ENCODE data around the gene IL22.

The IL22 gene

GRCh38 chr12:68227356-68227755 lies 26.0 kb downstream of the IL22 start:
- DNase-seq = no peak
- Histone ChIP-seq H2AK5ac (ENCODE audit: low read length) (no peak overlapping the region), H3K36me3 (ENCODE audit: control insufficient read depth in 1 of 2, insufficient read depth in 2 of 2, low read length in 2 of 2) (no peaks in the 10 kb centered on the region), H3K27ac (ENCODE audit: low read depth, low read length) (no peak overlapping the region), H3K18ac (ENCODE audit: low read length) (no peak overlapping the region), H3K4me1 (ENCODE audit: control insufficient read depth in 1 of 2, insufficient read depth in 2 of 2, low read length in 2 of 2) (no peaks in the 10 kb centered on the region), H4K91ac (ENCODE audit: low read depth, low read length) (no peak overlapping the region), H3K4me2 (ENCODE audit: low read length) (no peak overlapping the region), H3K9ac (ENCODE audit: low read length) (no peak overlapping the region), H4K12ac (ENCODE audit: low read depth, low read length) (no peak overlapping the region), H3K14ac (ENCODE audit: low read length) (no peak overlapping the region), H3K27me3 (ENCODE audit: insufficient read depth, low read length) (no peaks in the 10 kb centered on the region), H3K9me3 (ENCODE audit: insufficient read depth, low read depth, low read length) (no peaks in the 10 kb centered on the region), H2BK5ac (ENCODE audit: low read depth, low read length, poor library complexity) (no peak overlapping the region), H2BK120ac (ENCODE audit: insufficient read depth, low read length, poor library complexity) (no peak overlapping the region), H3K4ac (ENCODE audit: low read depth, low read length) (no peak overlapping the region), H3K79me1 (ENCODE audit: low read length) (no peaks in the 10 kb centered on the region), H3K23ac (ENCODE audit: low read length) (no peak overlapping the region), H3K79me2 (ENCODE audit: control insufficient read depth, insufficient read depth, low read length, poor library complexity) (no peaks in the 10 kb centered on the region), H2BK12ac (ENCODE audit: low read length) (no peak overlapping the region), H3K4me3 (ENCODE audit: low read depth, low read length) (no peak overlapping the region), H2AFZ (ENCODE audit: insufficient read depth, low read length, poor library complexity) (no peak overlapping the region), H4K8ac (ENCODE audit: low read depth, low read length) (no peak overlapping the region)
- no CpG with 5 or more reads among the region's 3 CpGs for WGBS (ENCODE audit: extremely low coverage, insufficient coverage, insufficient read length)

DNA sequence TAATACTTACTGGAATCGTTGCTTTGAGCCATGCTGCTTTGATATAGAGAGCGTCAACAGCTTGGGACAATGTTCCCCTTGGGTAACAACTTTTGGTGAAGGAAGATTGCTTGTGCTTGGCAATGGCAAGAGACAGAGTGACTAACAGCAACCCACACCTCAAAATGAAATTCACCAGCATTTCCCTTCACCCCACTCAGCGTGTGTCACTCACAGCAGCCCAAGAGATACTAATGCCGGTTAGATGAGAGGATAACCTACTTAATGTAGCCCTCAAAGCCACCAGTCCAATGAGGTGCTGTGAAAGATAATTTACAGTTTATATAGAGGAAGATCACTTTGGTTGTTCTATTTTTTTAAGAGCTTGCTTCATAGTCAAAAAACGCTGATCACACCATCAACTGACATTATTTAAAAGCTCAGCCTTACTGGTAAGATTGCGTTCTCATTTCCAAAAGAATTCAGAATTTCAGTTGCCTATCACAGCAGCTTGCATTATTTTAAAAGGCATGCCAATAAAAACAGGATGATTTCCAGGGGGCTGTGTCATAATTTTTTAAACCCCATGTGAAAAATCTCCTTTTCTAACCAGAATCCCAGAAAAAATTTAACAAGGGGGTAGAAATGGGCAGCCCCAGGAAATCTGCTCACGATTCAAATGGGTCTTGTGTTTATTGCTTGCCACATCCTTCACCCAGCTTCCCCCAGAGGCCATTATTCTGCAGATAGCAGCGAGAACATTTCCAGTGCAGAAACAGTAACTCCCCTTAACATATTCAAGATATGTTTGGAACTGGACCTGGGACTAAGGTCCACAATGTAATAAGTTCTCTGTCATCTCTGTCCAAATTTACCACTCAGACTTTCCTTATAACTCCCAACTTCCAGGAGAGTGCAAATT lies 27.6 kb downstream of the IL22 start, which contains the start of gene IL26:
TSS of gene IL26 (minus strand) at position 235 of the 901 bp plus-strand sequence. CDS start at position 181, 54 bp downstream.
- no CpG with 5 or more reads among the region's 8 CpGs for WGBS (ENCODE audit: extremely low coverage, insufficient coverage, insufficient read length)
- Histone ChIP-seq H3K4me3 (ENCODE audit: low read depth, low read length) (no peak within 1 kb of the TSS), H3K79me2 (ENCODE audit: control insufficient read depth, insufficient read depth, low read length, poor library complexity) (no peaks in the 10 kb centered on the region), H3K27me3 (ENCODE audit: insufficient read depth, low read length) (no peaks in the 10 kb centered on the region), H4K8ac (ENCODE audit: low read depth, low read length) (no peak within 1 kb of the TSS), H3K9me3 (ENCODE audit: insufficient read depth, low read depth, low read length) (no peaks in the 10 kb centered on the region), H3K4ac (ENCODE audit: low read depth, low read length) (no peak within 1 kb of the TSS), H4K91ac (ENCODE audit: low read depth, low read length) (no peak within 1 kb of the TSS), H2AFZ (ENCODE audit: insufficient read depth, low read length, poor library complexity) (no peak within 1 kb of the TSS), H2AK5ac (ENCODE audit: low read length) (no peak within 1 kb of the TSS), H2BK120ac (ENCODE audit: insufficient read depth, low read length, poor library complexity) (no peak within 1 kb of the TSS), H3K14ac (ENCODE audit: low read length) (no peak within 1 kb of the TSS), H3K4me1 (ENCODE audit: control insufficient read depth in 1 of 2, insufficient read depth in 2 of 2, low read length in 2 of 2) (no peaks in the 10 kb centered on the region), H2BK5ac (ENCODE audit: low read depth, low read length, poor library complexity) (no peak within 1 kb of the TSS), H3K4me2 (ENCODE audit: low read length) (no peak within 1 kb of the TSS), H3K9ac (ENCODE audit: low read length) (no peak within 1 kb of the TSS), H3K36me3 (ENCODE audit: control insufficient read depth in 1 of 2, insufficient read depth in 2 of 2, low read length in 2 of 2) (no peaks in the 10 kb centered on the region), H3K18ac (ENCODE audit: low read length) (no peak within 1 kb of the TSS), H4K12ac (ENCODE audit: low read depth, low read length) (no peak within 1 kb of the TSS), H3K79me1 (ENCODE audit: low read length) (no peaks in the 10 kb centered on the region), H3K23ac (ENCODE audit: low read length) (no peak within 1 kb of the TSS), H3K27ac (ENCODE audit: low read depth, low read length) (no peak within 1 kb of the TSS), H2BK12ac (ENCODE audit: low read length) (no peak within 1 kb of the TSS)
- DNase-seq = no peak

DNA sequence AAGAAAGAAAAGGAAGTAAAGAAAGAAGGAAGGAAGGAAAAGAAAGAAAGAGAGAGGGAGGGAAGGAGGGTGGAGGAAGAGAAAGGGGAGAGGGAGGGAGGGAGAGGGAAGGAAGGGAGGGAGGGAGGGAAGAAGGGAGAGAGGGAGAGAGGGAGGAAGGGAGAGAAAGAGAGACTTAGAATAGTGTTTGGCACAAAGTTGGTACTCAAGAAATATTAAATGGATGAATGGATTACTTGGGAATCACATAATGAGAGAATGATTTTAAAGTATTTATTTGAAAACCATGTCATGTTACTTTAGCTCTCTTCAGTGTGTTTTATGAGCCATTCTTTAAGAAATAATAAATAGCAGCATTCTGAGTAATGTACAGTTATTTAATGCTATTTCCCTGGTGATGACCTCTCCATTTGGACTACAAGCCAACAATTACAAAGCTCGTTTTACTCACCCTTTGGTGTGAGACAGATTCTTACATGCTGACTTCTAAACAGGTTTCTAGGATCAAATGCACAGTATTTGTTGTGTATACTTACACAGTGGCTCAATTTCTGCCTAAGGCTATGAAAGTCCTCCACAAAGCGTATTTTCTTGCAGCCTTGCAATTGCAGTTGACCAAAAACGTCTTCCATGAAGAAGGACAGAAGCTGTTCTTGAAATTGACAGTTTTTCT lies 28.7 kb downstream of the IL22 start:
- H3K23ac ChIP-seq (ENCODE audit: low read length) = no peak overlapping the region
- no peak overlapping the region for H3K4me2 ChIP-seq (ENCODE audit: low read length)
- H3K4me1 ChIP-seq (ENCODE audit: control insufficient read depth in 1 of 2, insufficient read depth in 2 of 2, low read length in 2 of 2) = no peaks in the 10 kb centered on the region
- no CpG with 5 or more reads among the region's 3 CpGs for WGBS (ENCODE audit: extremely low coverage, insufficient coverage, insufficient read length)
- no peak overlapping the region for H2AK5ac ChIP-seq (ENCODE audit: low read length)
- no peak overlapping the region for H2BK120ac ChIP-seq (ENCODE audit: insufficient read depth, low read length, poor library complexity)
- no peak overlapping the region for H3K18ac ChIP-seq (ENCODE audit: low read length)
- H4K8ac ChIP-seq (ENCODE audit: low read depth, low read length) = no peak overlapping the region
- no peak overlapping the region for H4K12ac ChIP-seq (ENCODE audit: low read depth, low read length)
- H3K27ac ChIP-seq (ENCODE audit: low read depth, low read length) = no peak overlapping the region
- no peaks in the 10 kb centered on the region for H3K36me3 ChIP-seq (ENCODE audit: control insufficient read depth in 1 of 2, insufficient read depth in 2 of 2, low read length in 2 of 2)
- no peaks in the 10 kb centered on the region for H3K27me3 ChIP-seq (ENCODE audit: insufficient read depth, low read length)
- no peak overlapping the region for H3K4ac ChIP-seq (ENCODE audit: low read depth, low read length)
- no peak overlapping the region for H2BK12ac ChIP-seq (ENCODE audit: low read length)
- no peak overlapping the region for H3K14ac ChIP-seq (ENCODE audit: low read length)
- no peak overlapping the region for H2AFZ ChIP-seq (ENCODE audit: insufficient read depth, low read length, poor library complexity)
- no peaks in the 10 kb centered on the region for H3K79me1 ChIP-seq (ENCODE audit: low read length)
- no peak overlapping the region for H4K91ac ChIP-seq (ENCODE audit: low read depth, low read length)
- H3K79me2 ChIP-seq (ENCODE audit: control insufficient read depth, insufficient read depth, low read length, poor library complexity) = no peaks in the 10 kb centered on the region
- DNase-seq = no peak
- no peak overlapping the region for H2BK5ac ChIP-seq (ENCODE audit: low read depth, low read length, poor library complexity)
- H3K9me3 ChIP-seq (ENCODE audit: insufficient read depth, low read depth, low read length) = no peaks in the 10 kb centered on the region
- no peak overlapping the region for H3K9ac ChIP-seq (ENCODE audit: low read length)
- H3K4me3 ChIP-seq (ENCODE audit: low read depth, low read length) = no peak overlapping the region

DNA sequence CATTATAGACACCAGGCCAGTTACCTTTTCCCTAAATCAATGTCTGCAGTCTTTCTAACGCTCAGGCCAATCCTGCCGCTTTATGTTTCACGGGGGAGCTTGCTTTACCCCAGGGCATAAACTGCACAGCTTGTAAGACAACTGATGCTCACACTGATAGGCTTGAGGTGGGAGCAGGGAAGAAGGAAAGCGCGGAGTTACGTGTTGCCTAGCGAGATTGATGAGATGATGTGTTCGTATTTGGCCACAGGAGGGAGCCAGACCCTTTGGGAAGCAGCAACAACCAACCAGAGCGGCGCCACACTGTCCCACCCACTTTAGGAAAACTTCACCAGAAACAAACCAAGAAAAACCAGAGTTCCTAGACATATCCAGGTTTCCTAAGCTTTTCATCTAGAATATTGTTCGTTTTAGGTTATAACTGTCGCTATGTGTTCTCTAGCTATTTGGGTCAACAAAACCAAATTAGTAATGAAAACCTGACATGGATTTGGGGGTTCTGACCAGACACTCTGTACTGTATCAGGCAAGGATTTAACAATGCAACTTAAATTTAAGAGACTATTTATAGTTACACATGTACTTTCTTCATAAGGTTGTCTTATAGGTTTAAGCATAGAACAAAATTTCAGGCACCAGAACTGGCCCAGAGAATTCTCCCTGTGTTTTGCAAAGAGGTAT lies 30.2 kb downstream of the IL22 start:
- H3K79me2 ChIP-seq (ENCODE audit: control insufficient read depth, insufficient read depth, low read length, poor library complexity) = no peaks in the 10 kb centered on the region
- H2AFZ ChIP-seq (ENCODE audit: insufficient read depth, low read length, poor library complexity) = no peak overlapping the region
- H3K4me2 ChIP-seq (ENCODE audit: low read length) = no peak overlapping the region
- H4K12ac ChIP-seq (ENCODE audit: low read depth, low read length) = no peak overlapping the region
- DNase-seq = peak; percentile 76 to 90
- no peak overlapping the region for H2AK5ac ChIP-seq (ENCODE audit: low read length)
- no peak overlapping the region for H3K14ac ChIP-seq (ENCODE audit: low read length)
- H3K9ac ChIP-seq (ENCODE audit: low read length) = no peak overlapping the region
- H3K23ac ChIP-seq (ENCODE audit: low read length) = no peak overlapping the region
- no peak overlapping the region for H4K91ac ChIP-seq (ENCODE audit: low read depth, low read length)
- no peak overlapping the region for H2BK5ac ChIP-seq (ENCODE audit: low read depth, low read length, poor library complexity)
- no CpG with 5 or more reads among the region's 12 CpGs for WGBS (ENCODE audit: extremely low coverage, insufficient coverage, insufficient read length)
- no peaks in the 10 kb centered on the region for H3K4me1 ChIP-seq (ENCODE audit: control insufficient read depth in 1 of 2, insufficient read depth in 2 of 2, low read length in 2 of 2)
- no peaks in the 10 kb centered on the region for H3K79me1 ChIP-seq (ENCODE audit: low read length)
- no peak overlapping the region for H4K8ac ChIP-seq (ENCODE audit: low read depth, low read length)
- H3K4ac ChIP-seq (ENCODE audit: low read depth, low read length) = no peak overlapping the region
- no peak overlapping the region for H2BK120ac ChIP-seq (ENCODE audit: insufficient read depth, low read length, poor library complexity)
- H3K27me3 ChIP-seq (ENCODE audit: insufficient read depth, low read length) = no peaks in the 10 kb centered on the region
- H3K27ac ChIP-seq (ENCODE audit: low read depth, low read length) = no peak overlapping the region
- H3K18ac ChIP-seq (ENCODE audit: low read length) = no peak overlapping the region
- H3K4me3 ChIP-seq (ENCODE audit: low read depth, low read length) = no peak overlapping the region
- H3K9me3 ChIP-seq (ENCODE audit: insufficient read depth, low read depth, low read length) = no peaks in the 10 kb centered on the region
- H3K36me3 ChIP-seq (ENCODE audit: control insufficient read depth in 1 of 2, insufficient read depth in 2 of 2, low read length in 2 of 2) = no peaks in the 10 kb centered on the region
- no peak overlapping the region for H2BK12ac ChIP-seq (ENCODE audit: low read length)
